ENCODE data around the gene ARL3. TPM values are rescaled to one million over a fixed set of nuclear protein-coding genes. Genes with fewer than 3 reads are reported as not detected.
"Not testable (repeated sequence)": the region's sequence is repeated elsewhere in the genome, so short reads cannot be mapped to it uniquely, and the experiment has no call there.

ARL3 gene
- polyA plus RNA-seq, 6 donors from 2014 or later, result 0.52 to 1.9 (median 1.6) TPM

DNA sequence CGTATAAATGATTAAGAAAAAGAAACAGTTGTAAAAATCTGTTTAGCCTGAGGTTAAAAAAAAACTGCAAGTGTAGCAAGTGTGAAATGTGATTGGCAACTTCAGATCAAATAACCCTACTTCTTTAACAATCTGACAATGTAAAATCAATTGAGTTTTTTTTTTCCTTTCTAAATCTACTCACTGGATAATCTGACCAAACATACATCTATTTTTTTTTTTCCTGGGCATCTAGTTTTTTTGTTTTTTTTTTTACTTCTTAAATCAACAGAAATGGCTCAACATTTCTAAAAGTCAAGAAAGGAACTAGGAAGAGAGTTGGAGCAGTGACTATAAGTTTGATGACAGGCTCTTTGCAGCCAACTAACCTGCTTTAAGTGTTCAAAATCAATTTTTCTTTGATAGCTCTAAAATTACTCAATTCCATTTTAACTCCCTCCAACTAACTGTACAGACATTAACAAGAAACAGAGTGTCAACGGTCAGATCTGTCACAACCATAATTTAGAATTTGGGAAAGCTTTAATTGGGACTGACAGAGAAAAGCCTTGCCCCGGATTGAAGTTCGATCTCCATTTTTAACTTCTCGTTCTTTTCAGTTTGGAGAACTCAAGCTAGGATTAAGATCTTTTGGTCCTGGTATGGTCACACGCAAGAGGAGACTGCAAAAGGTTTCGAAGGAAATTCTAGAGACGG is 1.2 kb downstream of the ARL3 start:
- Mint-ChIP-seq H3K9me3 (no peaks in the 10 kb centered on the region), H3K4me3 (peak overlapping the region; percentile 88 to 99 (median 96)), H3K27ac (peak overlapping the region; percentile 29 to 98 (median 93)), H3K36me3 (peaks cover 0 to 4% of the 10 kb centered on the region in 2 donors), H3K4me1 (peaks cover 23 to 36% (median 32%) of the 10 kb centered on the region in 3 donors), H3K27me3 (no peaks in the 10 kb centered on the region)
- ATAC-seq (ENCODE audit: low read depth in 2 of 2), result no peak
- no peak for DNase-seq

- Mint-ChIP-seq H3K4me3 (peak overlapping the region in 3 of 8 donors; percentile 32 to 96 (median 94)), H3K9me3 (no peaks in the 10 kb centered on the region), H3K36me3 (no peaks in the 10 kb centered on the region), H3K4me1 (peaks cover 23 to 32% (median 27%) of the 10 kb centered on the region in 3 donors), H3K27me3 (no peaks in the 10 kb centered on the region), H3K27ac (peak overlapping the region in 1 of 6 donors; percentile 42)
- DNase-seq (no peak), ATAC-seq (ENCODE audit: low read depth in 2 of 2) (no peak)
These were observed 2.1 kb downstream of the ARL3 start for GRCh38 chr10:102712089-102712488.

DNA sequence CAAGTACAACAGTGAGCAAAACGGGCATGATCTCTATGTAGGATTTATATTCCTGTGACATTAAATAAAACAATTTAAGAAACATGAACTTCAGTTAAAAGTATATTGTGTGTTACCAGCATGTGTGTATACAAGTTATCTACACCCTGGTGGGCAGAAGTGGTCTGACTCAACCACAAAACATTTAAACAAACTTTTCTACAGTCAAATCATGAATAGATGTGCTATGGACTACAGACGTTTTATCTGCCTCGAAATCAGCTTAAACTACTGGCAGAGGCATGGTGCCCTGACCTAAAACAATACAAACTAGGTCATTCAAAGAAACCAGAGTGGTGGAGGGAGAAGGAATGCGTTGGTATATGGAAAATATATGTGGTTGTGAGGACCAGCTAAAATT is 3.6 kb downstream of the ARL3 start:
- Mint-ChIP-seq H3K27ac (peak overlapping the region in 1 of 6 donors; percentile 15), H3K4me1 (peaks cover 23 to 31% (median 23%) of the 10 kb centered on the region in 3 donors), H3K36me3 (no peaks in the 10 kb centered on the region), H3K9me3 (no peaks in the 10 kb centered on the region), H3K4me3 (peak overlapping the region in 1 of 8 donors; percentile 53), H3K27me3 (no peaks in the 10 kb centered on the region)
- ATAC-seq (ENCODE audit: low read depth in 2 of 2) (no peak), DNase-seq (no peak)

DNA sequence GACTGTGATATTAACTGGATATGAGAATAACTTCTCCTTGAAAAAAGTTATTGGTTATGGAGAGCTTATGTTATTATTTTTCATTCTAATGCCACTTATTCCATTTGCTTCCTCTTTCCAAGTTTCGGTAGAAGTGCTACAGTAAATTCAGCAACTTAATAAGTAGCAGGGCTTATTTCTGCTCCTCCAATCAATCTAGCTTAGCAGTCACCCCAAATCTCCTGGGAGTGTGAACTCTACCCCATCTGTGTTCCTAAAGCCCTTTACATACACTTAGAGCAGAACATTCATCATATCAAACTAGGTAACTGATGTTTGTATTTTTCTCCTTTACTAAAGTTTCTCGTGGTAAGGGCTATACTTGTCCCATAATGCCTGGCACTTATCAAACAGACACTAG is 8.7 kb downstream of the ARL3 start:
- peak overlapping the region in 2 of 6 donors; percentile 5 to 86 for H3K27ac Mint-ChIP-seq
- H3K4me1 Mint-ChIP-seq, result peaks cover 0 to 13% (median 12%) of the 10 kb centered on the region in 3 donors

DNA sequence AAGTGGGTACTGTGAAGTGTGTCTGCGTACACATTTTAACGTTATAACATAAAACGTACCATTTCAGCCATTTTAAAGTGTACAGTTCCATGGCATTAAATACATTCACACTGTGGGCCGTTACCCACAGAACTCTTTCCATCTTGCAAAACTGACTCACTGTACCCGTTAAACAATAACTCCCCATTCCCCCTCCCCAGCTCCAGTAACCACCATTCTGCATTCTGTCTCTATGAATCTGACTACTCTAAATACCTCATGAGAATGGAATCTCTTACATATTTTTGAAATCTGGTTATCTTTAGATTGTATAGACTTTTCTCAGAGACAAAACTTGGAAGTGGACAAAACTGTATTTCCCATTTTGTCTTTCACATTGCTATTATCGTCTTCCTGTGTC is 9.3 kb downstream of the ARL3 start:
- DNase-seq, result no peak
- H3K27ac Mint-ChIP-seq, result peak overlapping the region in 1 of 6 donors; percentile 86
- peaks cover 0 to 13% (median 8%) of the 10 kb centered on the region in 3 donors for H3K4me1 Mint-ChIP-seq
- H3K27me3 Mint-ChIP-seq, result no peaks in the 10 kb centered on the region
- no peaks in the 10 kb centered on the region for H3K36me3 Mint-ChIP-seq
- no peaks in the 10 kb centered on the region for H3K9me3 Mint-ChIP-seq
- no peak overlapping the region for H3K4me3 Mint-ChIP-seq
- no peak for ATAC-seq (ENCODE audit: low read depth in 2 of 2)

More for the DNA sequence above, 8.7 kb downstream of the ARL3 start:
- H3K27me3 Mint-ChIP-seq, result no peaks in the 10 kb centered on the region
- no peak for ATAC-seq (ENCODE audit: low read depth in 2 of 2)
- H3K4me3 Mint-ChIP-seq, result no peak overlapping the region
- H3K9me3 Mint-ChIP-seq, result no peaks in the 10 kb centered on the region
- H3K36me3 Mint-ChIP-seq, result no peaks in the 10 kb centered on the region
- DNase-seq, result no peak

GRCh38 chr10:102702742-102703141 is 11.5 kb downstream of the ARL3 start:
- DNase-seq, result no peak
- peaks cover 12 to 14% of the 10 kb centered on the region in 2 donors for H3K36me3 Mint-ChIP-seq
- H3K4me3 Mint-ChIP-seq, result no peak overlapping the region
- H3K9me3 Mint-ChIP-seq, result no peaks in the 10 kb centered on the region
- peaks cover 0 to 13% (median 8%) of the 10 kb centered on the region in 3 donors for H3K4me1 Mint-ChIP-seq
- H3K27me3 Mint-ChIP-seq, result no peaks in the 10 kb centered on the region
- ATAC-seq (ENCODE audit: low read depth in 2 of 2), result no peak
- no peak overlapping the region for H3K27ac Mint-ChIP-seq

- DNase-seq (no peak), ATAC-seq (ENCODE audit: low read depth in 2 of 2) (no peak)
- H3K36me3 Mint-ChIP-seq, result peaks cover 14 to 20% of the 10 kb centered on the region in 2 donors
- H3K9me3 Mint-ChIP-seq, result no peaks in the 10 kb centered on the region
- no peaks in the 10 kb centered on the region for H3K27me3 Mint-ChIP-seq
- no peak overlapping the region for H3K27ac Mint-ChIP-seq
- no peak overlapping the region for H3K4me3 Mint-ChIP-seq
- H3K4me1 Mint-ChIP-seq, result peaks cover 0 to 13% (median 8%) of the 10 kb centered on the region in 3 donors
These were observed 12.4 kb downstream of the ARL3 start for GRCh38 chr10:102701796-102702195.

- no peak for ATAC-seq (ENCODE audit: low read depth in 2 of 2)
- H3K27me3 Mint-ChIP-seq, result no peaks in the 10 kb centered on the region
- no peaks in the 10 kb centered on the region for H3K9me3 Mint-ChIP-seq
- no peak overlapping the region for H3K4me3 Mint-ChIP-seq
- H3K27ac Mint-ChIP-seq, result no peak overlapping the region
- peaks cover 14 to 25% of the 10 kb centered on the region in 2 donors for H3K36me3 Mint-ChIP-seq
- H3K4me1 Mint-ChIP-seq, result peaks cover 0 to 12% (median 8%) of the 10 kb centered on the region in 3 donors
- no peak for DNase-seq
These were observed 12.9 kb downstream of the ARL3 start for GRCh38 chr10:102701272-102701671.

DNA sequence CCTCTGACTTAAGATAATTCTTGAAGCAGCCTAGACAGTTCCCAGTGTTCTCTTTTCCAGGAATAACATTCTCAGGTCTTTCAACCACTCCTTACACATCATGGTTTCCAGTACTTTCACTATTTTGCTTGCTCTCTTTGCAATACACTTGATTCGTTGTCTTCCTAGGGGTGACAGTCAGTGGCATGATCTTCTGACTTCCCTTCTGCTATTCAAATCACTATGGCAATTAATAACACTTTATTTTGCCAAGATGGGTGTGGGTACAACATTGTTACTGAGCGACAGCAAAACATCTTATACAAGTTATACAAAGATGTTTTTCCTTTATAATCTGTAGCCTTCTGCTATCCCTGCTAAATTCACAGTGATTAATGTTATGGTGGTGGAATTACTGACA is 15.3 kb downstream of the ARL3 start:
- ATAC-seq (ENCODE audit: low read depth in 2 of 2) (no peak), DNase-seq (no peak)
- H3K27ac Mint-ChIP-seq, result no peak overlapping the region
- no peak overlapping the region for H3K4me3 Mint-ChIP-seq
- no peaks in the 10 kb centered on the region for H3K4me1 Mint-ChIP-seq
- no peaks in the 10 kb centered on the region for H3K27me3 Mint-ChIP-seq
- H3K9me3 Mint-ChIP-seq, result no peaks in the 10 kb centered on the region
- peaks cover 14 to 26% of the 10 kb centered on the region in 2 donors for H3K36me3 Mint-ChIP-seq

- H3K36me3 Mint-ChIP-seq, result peaks cover 14 to 26% of the 10 kb centered on the region in 2 donors
- ATAC-seq (ENCODE audit: low read depth in 2 of 2), result no peak
- H3K9me3 Mint-ChIP-seq, result no peaks in the 10 kb centered on the region
These were observed 17.5 kb downstream of the ARL3 start for GRCh38 chr10:102696736-102697135.

GRCh38 chr10:102695401-102695800 is 18.8 kb downstream of the ARL3 start:
- DNase-seq; H3K9me3 Mint-ChIP-seq; H3K4me3 Mint-ChIP-seq; H3K27ac Mint-ChIP-seq; ATAC-seq (ENCODE audit: low read depth in 2 of 2); H3K4me1 Mint-ChIP-seq; H3K27me3 Mint-ChIP-seq: not testable (repeated sequence)
- H3K36me3 Mint-ChIP-seq, result peaks cover 14 to 26% of the 10 kb centered on the region in 2 donors

More at GRCh38 chr10:102696736-102697135, 17.5 kb downstream of the ARL3 start:
- Mint-ChIP-seq H3K27ac (no peak overlapping the region), H3K4me3 (no peak overlapping the region), H3K4me1 (no peaks in the 10 kb centered on the region), H3K27me3 (no peaks in the 10 kb centered on the region)
- DNase-seq, result no peak

DNA sequence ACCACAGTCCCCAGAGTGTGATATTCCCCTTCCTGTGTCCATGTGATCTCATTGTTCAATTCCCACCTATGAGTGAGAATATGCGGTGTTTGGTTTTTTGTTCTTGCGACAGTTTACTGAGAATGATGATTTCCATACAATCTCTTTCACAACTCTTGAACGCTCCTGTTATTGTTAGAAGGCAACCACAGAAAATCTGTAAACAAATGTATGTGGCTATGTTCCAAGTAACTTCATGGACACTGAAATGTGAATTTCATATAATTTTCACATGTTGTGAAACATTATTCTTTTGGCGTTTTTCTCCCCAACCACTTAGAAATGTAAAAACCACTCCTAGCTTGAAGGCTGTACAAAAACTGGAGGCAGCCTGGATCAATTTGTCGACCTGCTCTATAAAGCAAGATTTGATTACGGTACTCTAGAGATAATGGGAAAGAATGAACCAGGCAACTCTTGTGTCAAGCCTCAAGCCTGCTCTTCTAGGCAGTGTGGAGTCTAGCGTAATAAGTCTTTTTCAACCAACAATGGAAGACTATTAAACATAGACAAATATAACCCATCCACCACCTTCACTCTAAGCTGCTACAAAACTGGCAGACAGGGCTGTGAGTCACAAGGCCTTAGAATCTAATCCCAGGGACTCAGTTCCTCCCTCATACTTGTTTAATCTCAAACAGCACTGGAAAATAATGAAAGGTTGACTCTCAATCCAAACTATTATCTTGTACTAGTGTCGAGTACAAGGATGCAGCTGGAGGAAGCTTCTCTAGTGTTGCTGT is 22.7 kb downstream of the ARL3 start:
- Mint-ChIP-seq H3K27ac (peak overlapping the region in 1 of 6 donors; percentile 39), H3K4me1 (no peaks in the 10 kb centered on the region), H3K4me3 (no peak overlapping the region), H3K27me3 (no peaks in the 10 kb centered on the region), H3K36me3 (peaks cover 0 to 3% of the 10 kb centered on the region in 2 donors), H3K9me3 (no peaks in the 10 kb centered on the region)
- no peak for ATAC-seq (ENCODE audit: low read depth in 2 of 2)
- DNase-seq, result no peak

GRCh38 chr10:102683736-102684135 is 30.5 kb downstream of the ARL3 start:
- ATAC-seq (ENCODE audit: low read depth in 2 of 2) (no peak), DNase-seq (no peak)
- no peaks in the 10 kb centered on the region for H3K36me3 Mint-ChIP-seq
- peak overlapping the region in 1 of 6 donors; percentile 24 for H3K27ac Mint-ChIP-seq
- H3K4me1 Mint-ChIP-seq, result peaks cover 0 to 2% (median 0%) of the 10 kb centered on the region in 3 donors
- H3K27me3 Mint-ChIP-seq, result no peaks in the 10 kb centered on the region
- no peaks in the 10 kb centered on the region for H3K9me3 Mint-ChIP-seq
- H3K4me3 Mint-ChIP-seq, result no peak overlapping the region

- Mint-ChIP-seq H3K27me3 (no peaks in the 10 kb centered on the region), H3K36me3 (no peaks in the 10 kb centered on the region), H3K27ac (peak overlapping the region in 1 of 6 donors; percentile 70), H3K4me1 (peaks cover 0 to 6% (median 4%) of the 10 kb centered on the region in 3 donors), H3K4me3 (no peak overlapping the region), H3K9me3 (no peaks in the 10 kb centered on the region)
- ATAC-seq (ENCODE audit: low read depth in 2 of 2) (no peak), DNase-seq (no peak)
These were observed 31.2 kb downstream of the ARL3 start for GRCh38 chr10:102682981-102683380.
